ENCODE data around the gene CYP4A11.
"Not testable (repeated sequence)": the region's sequence is repeated elsewhere in the genome, so short reads cannot be mapped to it uniquely, and the experiment has no call there.

Gene CYP4A11, protein sequence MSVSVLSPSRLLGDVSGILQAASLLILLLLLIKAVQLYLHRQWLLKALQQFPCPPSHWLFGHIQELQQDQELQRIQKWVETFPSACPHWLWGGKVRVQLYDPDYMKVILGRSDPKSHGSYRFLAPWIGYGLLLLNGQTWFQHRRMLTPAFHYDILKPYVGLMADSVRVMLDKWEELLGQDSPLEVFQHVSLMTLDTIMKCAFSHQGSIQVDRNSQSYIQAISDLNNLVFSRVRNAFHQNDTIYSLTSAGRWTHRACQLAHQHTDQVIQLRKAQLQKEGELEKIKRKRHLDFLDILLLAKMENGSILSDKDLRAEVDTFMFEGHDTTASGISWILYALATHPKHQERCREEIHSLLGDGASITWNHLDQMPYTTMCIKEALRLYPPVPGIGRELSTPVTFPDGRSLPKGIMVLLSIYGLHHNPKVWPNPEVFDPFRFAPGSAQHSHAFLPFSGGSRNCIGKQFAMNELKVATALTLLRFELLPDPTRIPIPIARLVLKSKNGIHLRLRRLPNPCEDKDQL

DNA sequence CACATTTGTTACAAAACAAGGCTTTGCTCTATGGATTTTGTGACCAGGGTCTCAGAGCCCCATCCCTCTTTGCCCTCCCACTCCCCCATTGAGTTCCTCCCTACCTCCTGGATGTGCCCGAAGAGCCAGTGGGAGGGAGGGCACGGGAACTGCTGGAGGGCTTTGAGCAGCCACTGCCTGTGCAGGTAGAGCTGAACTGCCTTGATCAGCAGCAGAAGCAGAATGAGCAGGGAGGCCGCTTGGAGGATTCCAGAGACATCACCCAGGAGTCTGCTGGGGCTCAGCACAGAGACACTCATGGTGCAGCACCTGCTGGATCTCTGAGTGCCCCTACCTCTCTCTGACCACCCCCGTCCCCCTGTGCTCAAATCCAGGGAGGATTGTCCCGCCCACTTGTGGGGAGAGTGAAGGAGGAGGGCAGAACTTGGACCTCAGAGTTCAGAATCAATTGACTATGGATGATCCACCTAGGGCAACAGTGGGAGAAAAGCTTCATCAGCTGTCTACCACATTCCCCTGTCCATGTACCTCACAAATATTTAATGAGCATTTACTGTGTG lies at the start of gene CYP4A11:
Gene CYP4A11, minus strand, starts transcription at position 342 of the 560 bp plus-strand sequence. Its CDS starts 43 bp downstream, at position 299.
- DNase-seq (ENCODE audit: low read depth, low spot score): no peak
- in situ Hi-C loops (cut with HindIII; ENCODE audit: low sequenced_read_pairs): no loop called here
- TF ChIP-seq, protein P1, sequence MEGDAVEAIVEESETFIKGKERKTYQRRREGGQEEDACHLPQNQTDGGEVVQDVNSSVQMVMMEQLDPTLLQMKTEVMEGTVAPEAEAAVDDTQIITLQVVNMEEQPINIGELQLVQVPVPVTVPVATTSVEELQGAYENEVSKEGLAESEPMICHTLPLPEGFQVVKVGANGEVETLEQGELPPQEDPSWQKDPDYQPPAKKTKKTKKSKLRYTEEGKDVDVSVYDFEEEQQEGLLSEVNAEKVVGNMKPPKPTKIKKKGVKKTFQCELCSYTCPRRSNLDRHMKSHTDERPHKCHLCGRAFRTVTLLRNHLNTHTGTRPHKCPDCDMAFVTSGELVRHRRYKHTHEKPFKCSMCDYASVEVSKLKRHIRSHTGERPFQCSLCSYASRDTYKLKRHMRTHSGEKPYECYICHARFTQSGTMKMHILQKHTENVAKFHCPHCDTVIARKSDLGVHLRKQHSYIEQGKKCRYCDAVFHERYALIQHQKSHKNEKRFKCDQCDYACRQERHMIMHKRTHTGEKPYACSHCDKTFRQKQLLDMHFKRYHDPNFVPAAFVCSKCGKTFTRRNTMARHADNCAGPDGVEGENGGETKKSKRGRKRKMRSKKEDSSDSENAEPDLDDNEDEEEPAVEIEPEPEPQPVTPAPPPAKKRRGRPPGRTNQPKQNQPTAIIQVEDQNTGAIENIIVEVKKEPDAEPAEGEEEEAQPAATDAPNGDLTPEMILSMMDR (IDR thresholded peaks at IDR 0.05; ENCODE audit: low read depth, low read length): no peak
- no peak within 1 kb of the TSS for H3K4me3 ChIP-seq (ENCODE audit: low read depth, low read length)

DNA sequence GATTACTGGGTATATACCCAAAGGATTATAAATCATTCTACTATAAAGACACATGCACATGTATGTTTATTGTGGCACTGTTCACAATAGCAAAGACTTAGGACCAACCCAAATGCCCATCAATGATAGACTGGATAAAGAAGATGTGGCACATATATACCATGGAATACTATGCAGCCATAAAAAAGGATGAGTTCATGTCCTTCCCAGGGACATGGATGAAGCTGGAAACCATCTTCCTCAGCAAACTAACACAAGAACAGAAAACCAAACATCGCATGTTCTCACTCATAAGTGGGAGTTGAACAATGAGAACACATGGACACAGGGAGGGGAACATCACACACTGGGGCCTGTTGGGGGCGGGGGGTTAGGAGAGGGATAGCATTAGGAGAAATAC lies 49.3 kb upstream of the CYP4A11 start:
- in situ Hi-C loops (cut with HindIII; ENCODE audit: low sequenced_read_pairs); DNase-seq (ENCODE audit: low read depth, low spot score); H3K4me3 ChIP-seq (ENCODE audit: low read depth, low read length): not testable (repeated sequence)

DNA sequence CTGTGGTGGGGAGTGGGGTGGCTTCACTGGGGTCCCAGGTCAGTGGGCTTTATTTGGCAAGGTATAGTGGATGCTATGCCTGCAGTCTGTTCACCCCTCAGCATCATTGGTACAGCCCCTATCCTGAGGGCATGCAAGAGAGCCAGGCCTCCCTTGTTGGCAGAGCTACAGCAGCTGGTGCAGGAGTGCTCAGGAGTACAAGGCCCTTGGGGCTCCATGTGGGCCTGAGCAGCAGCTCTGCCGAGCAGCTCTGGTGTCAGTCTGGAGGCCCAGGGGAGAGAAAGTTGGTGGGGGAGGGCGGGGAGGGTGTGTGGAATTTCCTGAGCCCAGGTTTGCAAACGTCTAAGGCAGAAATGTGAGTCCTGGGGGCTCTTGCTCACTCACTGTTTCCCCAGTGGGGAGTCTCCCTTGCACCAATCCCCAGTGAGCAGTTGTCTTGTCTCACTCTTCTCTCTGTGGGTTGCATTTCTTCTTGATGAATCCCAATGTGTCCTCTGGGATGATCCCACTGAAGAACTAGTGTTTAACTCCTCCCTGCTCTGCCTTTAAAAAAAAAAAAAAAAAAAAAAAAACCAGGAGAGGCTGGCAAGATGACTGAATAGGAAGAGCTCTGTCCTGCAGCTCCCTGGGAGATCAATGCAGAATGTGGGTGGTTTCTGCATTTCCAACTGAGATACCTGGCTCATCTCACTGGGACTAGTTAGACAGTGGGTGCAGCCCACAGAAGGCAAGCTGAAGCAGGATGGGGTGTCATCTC lies 42.7 kb upstream of the CYP4A11 start:
- H3K4me3 ChIP-seq (ENCODE audit: low read depth, low read length): no peak overlapping the region
- DNase-seq (ENCODE audit: low read depth, low spot score): peak; percentile 78
- TF ChIP-seq, protein P1 (IDR thresholded peaks at IDR 0.05; ENCODE audit: low read depth, low read length): no peak
- in situ Hi-C loops (cut with HindIII; ENCODE audit: low sequenced_read_pairs): no loop called here

DNA sequence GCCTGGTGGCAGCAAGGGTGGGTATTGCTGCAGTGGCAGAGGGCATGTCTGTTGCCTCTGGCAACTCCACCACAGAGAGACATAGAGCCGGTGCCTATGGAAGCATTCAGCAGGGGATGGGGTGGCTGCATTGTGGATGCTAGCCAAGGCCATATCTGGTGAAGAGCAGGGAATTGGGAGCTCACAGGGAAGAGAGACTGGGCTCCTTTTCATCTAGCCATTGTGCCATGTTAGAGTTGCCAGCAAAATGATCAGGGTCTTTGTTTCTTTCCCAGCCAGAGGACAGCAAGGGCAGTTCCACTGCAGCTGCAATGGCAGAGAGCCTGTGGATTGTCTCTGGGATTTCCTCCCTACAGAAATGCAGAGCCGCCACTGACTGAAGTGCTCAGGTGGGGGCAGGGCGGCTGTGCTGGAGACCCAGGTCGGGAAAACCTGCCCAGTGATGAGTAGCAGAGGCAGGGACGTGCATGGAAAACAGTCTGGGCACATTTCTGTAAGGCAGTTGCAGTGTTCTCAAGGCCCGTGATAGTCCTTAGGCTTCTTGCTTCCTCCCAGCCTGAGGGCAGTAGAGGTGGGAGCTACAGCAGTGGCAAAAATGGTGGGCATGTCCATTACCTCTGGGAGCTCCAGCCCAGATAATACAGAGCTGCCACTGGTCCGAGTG lies 42.0 kb upstream of the CYP4A11 start:
- no peak for DNase-seq (ENCODE audit: low read depth, low spot score)
- no peak overlapping the region for H3K4me3 ChIP-seq (ENCODE audit: low read depth, low read length)
- in situ Hi-C loops (cut with HindIII; ENCODE audit: low sequenced_read_pairs): no loop called here
- TF ChIP-seq, protein P1 (IDR thresholded peaks at IDR 0.05; ENCODE audit: low read depth, low read length): no peak

DNA sequence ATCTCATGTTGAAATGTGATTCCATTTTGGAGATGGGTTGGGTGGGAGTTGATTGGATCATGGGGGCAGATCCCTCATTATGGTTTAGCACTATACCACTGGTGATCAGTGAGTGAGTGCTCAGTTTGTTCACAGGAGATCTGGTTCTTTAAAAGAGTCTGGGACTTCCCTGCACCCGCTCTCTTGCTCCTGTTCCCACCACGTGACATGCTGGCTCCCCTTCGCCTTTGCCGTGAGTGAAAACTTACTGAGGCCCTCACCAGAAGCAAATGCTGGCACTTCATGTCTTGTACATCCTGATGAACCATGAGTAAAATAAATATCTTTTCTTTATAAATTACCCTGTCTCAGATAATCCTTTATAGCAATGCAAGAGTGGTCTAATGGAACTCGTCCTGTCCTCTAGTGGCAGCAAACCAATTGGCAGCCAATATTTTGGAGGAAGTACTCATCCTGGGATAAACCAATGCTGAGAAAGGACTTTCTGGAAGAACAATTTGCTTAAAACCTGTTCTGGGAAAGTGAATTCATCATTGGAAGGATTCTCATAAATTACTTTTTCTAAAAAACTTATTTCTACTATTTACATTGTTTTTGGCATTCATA lies 27.8 kb upstream of the CYP4A11 start:
- no peak overlapping the region for H3K4me3 ChIP-seq (ENCODE audit: low read depth, low read length)
- no peak for DNase-seq (ENCODE audit: low read depth, low spot score)
- TF ChIP-seq, protein P1 (IDR thresholded peaks at IDR 0.05; ENCODE audit: low read depth, low read length): no peak
- in situ Hi-C loops (cut with HindIII; ENCODE audit: low sequenced_read_pairs): no loop called here

DNA sequence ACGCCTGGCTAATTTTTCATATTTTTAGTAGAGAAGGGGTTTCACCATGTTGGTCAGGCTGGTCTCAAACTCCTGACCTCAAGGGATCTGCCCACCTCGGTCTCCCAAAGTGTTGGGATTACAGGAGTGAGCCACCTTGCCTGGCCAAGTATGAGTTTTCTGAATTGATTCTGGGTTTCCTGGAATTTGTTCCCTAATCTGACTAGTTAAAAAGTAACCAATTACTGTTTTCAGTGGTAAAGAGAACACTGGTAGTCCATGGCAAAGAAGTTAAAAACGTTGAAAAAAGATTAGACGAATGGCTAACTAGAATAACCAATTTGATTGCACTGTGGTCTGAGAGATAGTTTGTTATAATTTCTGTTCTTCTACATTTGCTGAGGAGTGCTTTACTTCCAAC lies 21.0 kb upstream of the CYP4A11 start:
- DNase-seq (ENCODE audit: low read depth, low spot score); in situ Hi-C loops (cut with HindIII; ENCODE audit: low sequenced_read_pairs): not testable (repeated sequence)

More for the DNA sequence above, 21.0 kb upstream of the CYP4A11 start:
- not testable (repeated sequence) for H3K4me3 ChIP-seq (ENCODE audit: low read depth, low read length)
